PC-3 (cell line): ENCODE results near the gene VPS35. TPM values are rescaled to one million over a fixed set of nuclear protein-coding genes. Genes with fewer than 3 reads are reported as not detected.

Experiments used
- ATAC-seq: fragments of 200-7000 bp; cut with Tn5 transposase; 2 replicates; pipeline ENCODE4 v1.9.1; 2020; ENCODE audit warnings: mild to moderate bottlenecking, moderate library complexity
- BruUV-seq: library from RNA; stranded (reverse); fragments of 400-500 nt; replicated peaks from 2 replicates; lab custom pipeline; 2021; lab: Mats Ljungman, UMichigan
- CTCF ChIA-PET: fragments of 300-600 bp; sonication (Branson Sonifier 250); formaldehyde crosslinking; loops from one replicate; lab custom pipeline; 2022; ENCODE audit warnings: antibody characterized with exemption; lab: Charles Lee
- POLR2A ChIA-PET: fragments of 300-600 bp; sonication (Branson Sonifier 250); formaldehyde crosslinking; loops from one replicate; lab custom pipeline; 2022; ENCODE audit warnings: antibody characterized with exemption; ENCODE audit not compliant: unreplicated experiment; lab: Charles Lee
- DNase-seq: peaks from one replicate; pipeline ENCODE4 v3.0.0-alpha.2; 2015
- H2AFZ ChIP-seq: fragments of 300-600 bp; sonication (generic); 2 replicates; pipeline ENCODE4 v1.6.0; 2016; ENCODE audit warnings: antibody characterized with exemption, low read length
- H3F3A ChIP-seq: fragments of 300-600 bp; sonication (generic); one replicate; pipeline ENCODE4 v1.6.0; 2017; ENCODE audit warnings: antibody characterized with exemption, low read length, control low read depth, mild to moderate bottlenecking; ENCODE audit not compliant: unreplicated experiment
- H3K27ac ChIP-seq: fragments of 300-600 bp; sonication (generic); 2 replicates; pipeline ENCODE4 v1.5.1; 2016; ENCODE audit warnings: mild to moderate bottlenecking, low read length
- H3K27me3 ChIP-seq: fragments of 300-600 bp; sonication (generic); 2 replicates; pipeline ENCODE4 v1.6.1; 2016; ENCODE audit warnings: low read length, mixed read lengths
- H3K36me3 ChIP-seq: fragments of 300-600 bp; sonication (generic); 2 replicates; pipeline ENCODE4 v1.6.1; 2016; ENCODE audit warnings: low read depth, mixed run types, low read length, mixed read lengths
- H3K4me1 ChIP-seq: fragments of 300-600 bp; sonication (generic); 2 replicates; pipeline ENCODE4 v1.5.1; 2016; ENCODE audit warnings: low read length; ENCODE audit not compliant: insufficient read depth
- H3K4me2 ChIP-seq: fragments of 300-600 bp; sonication (generic); 2 replicates; pipeline ENCODE4 v1.6.0; 2016; ENCODE audit warnings: low read length
- H3K4me3 ChIP-seq: fragments of 300-600 bp; sonication (generic); 2 replicates; pipeline ENCODE4 v1.5.1; 2016; ENCODE audit warnings: mild to moderate bottlenecking, low read length, mixed read lengths
- H3K79me2 ChIP-seq: fragments of 300-600 bp; sonication (generic); 2 replicates; pipeline ENCODE4 v1.6.1; 2017; ENCODE audit warnings: low read length, mixed read lengths
- H3K9ac ChIP-seq: fragments of 300-600 bp; sonication (generic); 2 replicates; pipeline ENCODE4 v1.6.0; 2016; ENCODE audit warnings: mild to moderate bottlenecking, low read length
- H3K9me2 ChIP-seq: fragments of 300-600 bp; sonication (generic); replicated peaks from 2 replicates; pipeline ENCODE4 v1.6.1; 2016; ENCODE audit warnings: mixed run types, low read length, mixed read lengths
- H3K9me3 ChIP-seq: fragments of 300-600 bp; sonication (generic); 2 replicates; pipeline ENCODE4 v1.6.1; 2016; ENCODE audit warnings: low read length, mixed read lengths
- H4K20me1 ChIP-seq: fragments of 300-600 bp; sonication (generic); 2 replicates; pipeline ENCODE4 v1.6.1; 2016; ENCODE audit warnings: low read length, mixed read lengths
- EZH2 ChIP-seq: fragments of 300-600 bp; sonication (generic); IDR thresholded peaks from one replicate; pipeline ENCODE4 v1.6.1; 2017; ENCODE audit warnings: antibody characterized with exemption, mild to moderate bottlenecking, low read length; ENCODE audit not compliant: unreplicated experiment
- EZH2phosphoT487 ChIP-seq: fragments of 300-600 bp; sonication (generic); IDR thresholded peaks from 2 replicates; pipeline ENCODE4 v1.6.1; 2018; ENCODE audit warnings: mild to moderate bottlenecking, antibody characterized with exemption, low read length, borderline replicate concordance
- intact Hi-C: fragments of 100-400 bp; cut with micrococcal nuclease; formaldehyde crosslinking; loops from 2 replicates; pipeline ENCODE4 v1.9.0; 2023
- total RNA-seq: library from RNA; depleted of rRNA; stranded (reverse); fragments of >200 nt; gene quantifications from 2 replicates; pipeline ENCODE4 v1.2.3, GENCODE V29; 2014
- TF ChIP-seq, protein P1 (sequence below): fragments of 300-600 bp; sonication (generic); conservative IDR thresholded peaks from 2 replicates; pipeline ENCODE4 v1.5.1; 2017; ENCODE audit warnings: antibody characterized with exemption, low read depth, mild to moderate bottlenecking, low read length

VPS35 gene
- total RNA-seq, 1 experiment from 2014 or later, result 39.3 TPM

DNA sequence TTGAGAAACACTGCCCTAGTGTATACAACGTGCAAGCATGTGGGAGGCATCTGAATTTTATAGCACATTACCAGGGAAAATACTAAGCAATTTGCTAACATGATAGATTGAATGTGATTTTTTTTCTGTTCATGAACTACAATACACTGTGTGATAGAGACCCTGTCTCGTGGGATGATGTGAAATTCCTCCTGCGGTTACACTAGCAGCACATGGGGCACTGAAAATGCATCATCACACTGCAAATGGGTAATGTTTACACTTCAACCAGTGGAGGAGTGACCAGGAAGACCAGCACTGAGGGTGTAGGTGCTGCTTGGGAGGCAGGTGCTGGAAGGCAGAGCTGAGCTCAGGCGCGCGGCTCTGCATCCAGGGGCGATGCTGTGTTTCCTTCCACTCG, 29.2 kb upstream of the VPS35 start:
- intact Hi-C loops, result no loop called here
- ChIA-PET POLR2A (interaction anchor here (0.5 kb wide), 1 partner anchor 161 kb away, joined by 3 read pairs; no protein-coding TSS in a partner anchor), CTCF (no interaction called here)
- H3K36me3 ChIP-seq, result no peaks in the 10 kb centered on the region
- H3K27me3 ChIP-seq, result no peaks in the 10 kb centered on the region
- DNase-seq (no peak), ATAC-seq (no peak)
- no peaks in the 10 kb centered on the region for H3K9me3 ChIP-seq
- no peak overlapping the region for H3K27ac ChIP-seq
- H3K4me3 ChIP-seq, result no peak overlapping the region
- H4K20me1 ChIP-seq, result no peaks in the 10 kb centered on the region
- no peaks in the 10 kb centered on the region for H3K79me2 ChIP-seq
- no peaks in the 10 kb centered on the region for H3K9me2 ChIP-seq
- no peak for TF ChIP-seq EZH2phosphoT487
- no peak for TF ChIP-seq EZH2
- TF ChIP-seq, protein P1, sequence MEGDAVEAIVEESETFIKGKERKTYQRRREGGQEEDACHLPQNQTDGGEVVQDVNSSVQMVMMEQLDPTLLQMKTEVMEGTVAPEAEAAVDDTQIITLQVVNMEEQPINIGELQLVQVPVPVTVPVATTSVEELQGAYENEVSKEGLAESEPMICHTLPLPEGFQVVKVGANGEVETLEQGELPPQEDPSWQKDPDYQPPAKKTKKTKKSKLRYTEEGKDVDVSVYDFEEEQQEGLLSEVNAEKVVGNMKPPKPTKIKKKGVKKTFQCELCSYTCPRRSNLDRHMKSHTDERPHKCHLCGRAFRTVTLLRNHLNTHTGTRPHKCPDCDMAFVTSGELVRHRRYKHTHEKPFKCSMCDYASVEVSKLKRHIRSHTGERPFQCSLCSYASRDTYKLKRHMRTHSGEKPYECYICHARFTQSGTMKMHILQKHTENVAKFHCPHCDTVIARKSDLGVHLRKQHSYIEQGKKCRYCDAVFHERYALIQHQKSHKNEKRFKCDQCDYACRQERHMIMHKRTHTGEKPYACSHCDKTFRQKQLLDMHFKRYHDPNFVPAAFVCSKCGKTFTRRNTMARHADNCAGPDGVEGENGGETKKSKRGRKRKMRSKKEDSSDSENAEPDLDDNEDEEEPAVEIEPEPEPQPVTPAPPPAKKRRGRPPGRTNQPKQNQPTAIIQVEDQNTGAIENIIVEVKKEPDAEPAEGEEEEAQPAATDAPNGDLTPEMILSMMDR, result no peak
- H3K9ac ChIP-seq, result no peak overlapping the region
- H3F3A ChIP-seq, result no peaks in the 10 kb centered on the region
- H2AFZ ChIP-seq, result no peak overlapping the region
- no peak overlapping the region for H3K4me2 ChIP-seq
- no peaks in the 10 kb centered on the region for H3K4me1 ChIP-seq
- no TSS peak for BruUV-seq

- no peak for DNase-seq
Observed at GRCh38 chr16:46717692-46718091, 28.7 kb upstream of the VPS35 start.

DNA sequence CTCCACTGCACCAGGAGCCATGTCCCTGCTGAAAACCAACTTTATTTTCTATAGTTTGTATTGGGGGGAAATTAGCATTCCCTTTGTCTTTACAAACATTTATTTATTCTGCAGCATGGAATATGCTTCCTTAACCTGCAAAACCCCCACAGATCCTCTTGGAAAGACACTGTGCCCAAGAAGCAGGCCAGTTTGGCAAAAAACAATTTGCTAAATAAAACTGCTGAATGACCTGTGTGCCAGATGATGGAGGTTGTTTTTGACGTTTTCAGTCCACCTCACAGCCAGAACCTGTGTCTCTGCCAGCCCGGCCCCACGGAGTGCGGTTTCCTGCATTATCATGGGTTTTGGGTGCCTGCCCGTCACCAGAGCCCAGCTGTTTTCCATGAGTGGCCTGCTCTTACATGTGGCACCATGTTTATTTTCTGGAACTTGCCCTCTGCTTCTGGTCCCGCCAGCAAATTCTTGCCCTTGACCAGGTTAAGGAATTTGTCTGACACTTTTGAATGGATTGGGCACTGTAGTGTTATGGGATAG, 26.9 kb upstream of the VPS35 start:
- H3K4me2 ChIP-seq, result no peak overlapping the region
- POLR2A ChIA-PET, result no interaction called here
- no TSS peak for BruUV-seq
- no peaks in the 10 kb centered on the region for H3K79me2 ChIP-seq
- no peaks in the 10 kb centered on the region for H3F3A ChIP-seq
- H3K9me2 ChIP-seq, result no peaks in the 10 kb centered on the region
- H3K27me3 ChIP-seq, result no peaks in the 10 kb centered on the region
- CTCF ChIA-PET, result no interaction called here
- H3K9me3 ChIP-seq, result no peaks in the 10 kb centered on the region
- no peak overlapping the region for H2AFZ ChIP-seq
- intact Hi-C loops, result no loop called here
- no peak overlapping the region for H3K27ac ChIP-seq
- no peaks in the 10 kb centered on the region for H3K4me1 ChIP-seq
- no peak for TF ChIP-seq EZH2
- TF ChIP-seq, protein P1, result no peak
- no peak for TF ChIP-seq EZH2phosphoT487
- no peak overlapping the region for H3K9ac ChIP-seq
- DNase-seq (no peak), ATAC-seq (no peak)
- H3K36me3 ChIP-seq, result no peaks in the 10 kb centered on the region
- no peaks in the 10 kb centered on the region for H4K20me1 ChIP-seq
- no peak overlapping the region for H3K4me3 ChIP-seq

More at GRCh38 chr16:46717692-46718091, 28.7 kb upstream of the VPS35 start:
- no peak overlapping the region for H2AFZ ChIP-seq
- no peaks in the 10 kb centered on the region for H3K36me3 ChIP-seq
- H3K27me3 ChIP-seq, result no peaks in the 10 kb centered on the region
- no peaks in the 10 kb centered on the region for H3K4me1 ChIP-seq
- H3K4me2 ChIP-seq, result no peak overlapping the region
- no peak for ATAC-seq
- H3K9ac ChIP-seq, result no peak overlapping the region
- H3K27ac ChIP-seq, result no peak overlapping the region
- no peaks in the 10 kb centered on the region for H3K9me3 ChIP-seq
- CTCF ChIA-PET, result no interaction called here
- H3F3A ChIP-seq, result no peaks in the 10 kb centered on the region
- H3K9me2 ChIP-seq, result no peaks in the 10 kb centered on the region
- TF ChIP-seq EZH2 (no peak), EZH2phosphoT487 (no peak)
- TF ChIP-seq, protein P1, result no peak
- POLR2A ChIA-PET, result interaction anchor here (0.5 kb wide), 1 partner anchor 161 kb away, joined by 3 read pairs; no protein-coding TSS in a partner anchor
- BruUV-seq, result no TSS peak
- no peak overlapping the region for H3K4me3 ChIP-seq
- no peaks in the 10 kb centered on the region for H3K79me2 ChIP-seq
- H4K20me1 ChIP-seq, result no peaks in the 10 kb centered on the region
- intact Hi-C loops, result no loop called here
